Suppressor macrophage (primary cell): ENCODE results near the gene CBFA2T2.
A peak's percentile ranks its signal among the peaks of the same experiment; 100 is the strongest.

ENCODE experiments used
- DNase-seq, 4 experiments: peaks; one replicate each; pipeline ENCODE4 v3.0.0-alpha.2; 2020 to 2022

The CBFA2T2 gene

GRCh38 chr20:33583143-33583542 is 93.2 kb downstream of the CBFA2T2 start:
- no peak for DNase-seq

- DNase-seq: no peak
Observed at GRCh38 chr20:33584976-33585375, 95.1 kb downstream of the CBFA2T2 start.

- DNase-seq: no peak
Observed at GRCh38 chr20:33585413-33585812, 95.5 kb downstream of the CBFA2T2 start.

GRCh38 chr20:33589059-33589458 is 99.2 kb downstream of the CBFA2T2 start:
- no peak for DNase-seq

- DNase-seq: peak; percentile 9 to 58 (median 28)
Observed at GRCh38 chr20:33591901-33592300, 102.0 kb downstream of the CBFA2T2 start.

- DNase-seq: no peak
Observed at GRCh38 chr20:33594743-33595142, 104.8 kb downstream of the CBFA2T2 start.

- DNase-seq: no peak
Observed at GRCh38 chr20:33600414-33600813, 110.5 kb downstream of the CBFA2T2 start.

- DNase-seq: no peak
Observed at GRCh38 chr20:33600981-33601380, 111.1 kb downstream of the CBFA2T2 start.

- DNase-seq: no peak
Observed at GRCh38 chr20:33601861-33602260, 112.0 kb downstream of the CBFA2T2 start.

- DNase-seq: no peak
Observed at GRCh38 chr20:33602826-33603590, 113.1 kb downstream of the CBFA2T2 start.

GRCh38 chr20:33604084-33604990 is 114.4 kb downstream of the CBFA2T2 start:
- no peak for DNase-seq

GRCh38 chr20:33604991-33605370 is 115.1 kb downstream of the CBFA2T2 start:
- DNase-seq: no peak

- DNase-seq: no peak
Observed at GRCh38 chr20:33606118-33606771, 116.3 kb downstream of the CBFA2T2 start.

GRCh38 chr20:33609504-33609903 is 119.6 kb downstream of the CBFA2T2 start:
- peak in 1 of 4 experiments; percentile 3 for DNase-seq

- no peak for DNase-seq
Observed at GRCh38 chr20:33611106-33611505, 121.2 kb downstream of the CBFA2T2 start.

- DNase-seq: no peak
Observed at GRCh38 chr20:33612001-33612400, 122.1 kb downstream of the CBFA2T2 start.

- no peak for DNase-seq
Observed at GRCh38 chr20:33621717-33622400, 132.0 kb downstream of the CBFA2T2 start.

- DNase-seq: no peak
Observed at GRCh38 chr20:33622705-33623365, 132.9 kb downstream of the CBFA2T2 start.

- DNase-seq: no peak
Observed at GRCh38 chr20:33624399-33624798, 134.5 kb downstream of the CBFA2T2 start.

- no peak for DNase-seq
Observed at GRCh38 chr20:33626190-33626589, 136.3 kb downstream of the CBFA2T2 start.

GRCh38 chr20:33627577-33628216 is 137.8 kb downstream of the CBFA2T2 start:
- no peak for DNase-seq

- no peak for DNase-seq
Observed at GRCh38 chr20:33629533-33629932, 139.6 kb downstream of the CBFA2T2 start.
